GM23338 (cell line): ENCODE results near the gene ICAM5. TPM values are rescaled to one million over a fixed set of nuclear protein-coding genes. Genes with fewer than 3 reads are reported as not detected.
"Not testable (repeated sequence)": the region's sequence is repeated elsewhere in the genome, so short reads cannot be mapped to it uniquely, and the experiment has no call there.

Source experiments
- ATAC-seq: fragments of 200-7000 bp; cut with Tn5 transposase; 3 replicates; pipeline ENCODE4 v1.9.1; 2020
- DNase-seq: peaks from one replicate; pipeline ENCODE4 v3.0.0-alpha.2; 2015; ENCODE audit warnings: low spot score
- H2AFZ ChIP-seq: fragments of 200-600 bp; sonication (generic); 2 replicates; pipeline ENCODE4 v1.8.0; 2016; ENCODE audit warnings: antibody characterized with exemption, mild to moderate bottlenecking, moderate library complexity
- H3F3A ChIP-seq: fragments of 200-600 bp; sonication (generic); replicated peaks from 2 replicates; pipeline ENCODE4 v1.8.0; 2017; ENCODE audit warnings: antibody characterized with exemption, mixed run types, low read depth
- H3K27ac ChIP-seq: fragments of 200-600 bp; sonication (generic); 2 replicates; pipeline ENCODE4 v1.6.1; 2016; ENCODE audit warnings: low read depth
- H3K27me3 ChIP-seq: fragments of 200-600 bp; sonication (generic); 2 replicates; pipeline ENCODE4 v1.8.0; 2016; ENCODE audit warnings: mild to moderate bottlenecking, mixed run types, moderate library complexity; ENCODE audit not compliant: insufficient read depth
- H3K36me3 ChIP-seq: fragments of 200-600 bp; sonication (generic); 2 replicates; pipeline ENCODE4 v1.8.0; 2016; ENCODE audit warnings: mild to moderate bottlenecking; ENCODE audit not compliant: insufficient read depth
- H3K4me1 ChIP-seq: fragments of 200-600 bp; sonication (generic); 2 replicates; pipeline ENCODE4 v1.8.0; 2016; ENCODE audit warnings: mild to moderate bottlenecking, moderate library complexity; ENCODE audit not compliant: insufficient read depth
- H3K4me2 ChIP-seq: fragments of 200-600 bp; sonication (generic); 2 replicates; pipeline ENCODE4 v1.7.1; 2017; ENCODE audit warnings: mixed run types
- H3K4me3 ChIP-seq: fragments of 200-600 bp; sonication (generic); 2 replicates; pipeline ENCODE4 v1.6.1; 2016; ENCODE audit warnings: mixed run types
- H3K79me2 ChIP-seq: fragments of 200-600 bp; sonication (generic); replicated peaks from 2 replicates; pipeline ENCODE4 v1.8.0; 2017; ENCODE audit warnings: mild to moderate bottlenecking; ENCODE audit not compliant: insufficient read depth
- H3K9me2 ChIP-seq: fragments of 200-600 bp; sonication (generic); 2 replicates; pipeline ENCODE4 v1.8.0; 2017; ENCODE audit not compliant: insufficient read depth
- H4K20me1 ChIP-seq: fragments of 200-600 bp; sonication (generic); replicated peaks from 2 replicates; pipeline ENCODE4 v1.8.0; 2017; ENCODE audit warnings: mild to moderate bottlenecking; ENCODE audit not compliant: insufficient read depth
- H3K27ac Mint-ChIP-seq: 2 replicates; pipeline ENCODE4 v1.8.0; 2020; ENCODE audit warnings: inconsistent platforms, mild to moderate bottlenecking, moderate library complexity, mixed read lengths
- H3K27me3 Mint-ChIP-seq: 3 replicates; pipeline ENCODE4 v1.8.0; 2022; ENCODE audit warnings: low read depth, mild to moderate bottlenecking, moderate library complexity, mixed read lengths, inconsistent platforms; ENCODE audit not compliant: insufficient read depth, poor library complexity
- H3K36me3 Mint-ChIP-seq: 3 replicates; pipeline ENCODE4 v1.8.0; 2021; ENCODE audit warnings: low read depth, mild to moderate bottlenecking, inconsistent platforms, moderate library complexity, mixed read lengths
- H3K4me1 Mint-ChIP-seq: 3 replicates; pipeline ENCODE4 v1.8.0; 2020; ENCODE audit warnings: mild to moderate bottlenecking, inconsistent platforms, mixed read lengths
- H3K4me3 Mint-ChIP-seq: 3 replicates; pipeline ENCODE4 v1.8.0; 2021; ENCODE audit warnings: moderate library complexity, mild to moderate bottlenecking, inconsistent platforms, mixed read lengths
- H3K9me3 Mint-ChIP-seq: 3 replicates; pipeline ENCODE4 v1.8.0; 2020; ENCODE audit warnings: moderate library complexity, mild to moderate bottlenecking, inconsistent platforms, mixed read lengths
- CREB1 ChIP-seq: fragments of 250-450 bp; sonication (Bioruptor Pico); IDR thresholded peaks from 2 replicates; pipeline ENCODE4 v1.5.0; 2020; ENCODE audit warnings: low read depth, mild to moderate bottlenecking, moderate library complexity
- CTCF ChIP-seq, 2 experiments: fragments of 200-600 bp in 1 of 2; sonication (generic) in 1 of 2; conservative IDR thresholded peaks; 2 replicates each; pipeline versions ENCODE4 v1.5.1 to v1.6.1; 2016 to 2017; ENCODE audit warnings: antibody characterized with exemption in 2 of 2, low read depth in 2 of 2, mild to moderate bottlenecking in 2 of 2, moderate library complexity in 1 of 2
- ETS1 ChIP-seq: IDR thresholded peaks from 2 replicates; pipeline ENCODE4 v1.6.1; 2016; ENCODE audit warnings: antibody characterized with exemption
- EZH2phosphoT487 ChIP-seq: fragments of 200-600 bp; sonication (generic); IDR thresholded peaks from one replicate; pipeline ENCODE4 v1.8.1; 2018; ENCODE audit warnings: antibody characterized with exemption; ENCODE audit not compliant: unreplicated experiment
- JUNB ChIP-seq: IDR thresholded peaks from one replicate; pipeline ENCODE4 v1.6.1; 2016; ENCODE audit warnings: antibody characterized with exemption; ENCODE audit not compliant: unreplicated experiment
- NANOG ChIP-seq: IDR thresholded peaks from 2 replicates; pipeline ENCODE4 v1.6.1; 2016; ENCODE audit warnings: antibody characterized with exemption, borderline replicate concordance
- ZNF114 ChIP-seq: fragments of 250-450 bp; sonication (Bioruptor Pico); IDR thresholded peaks from 2 replicates; pipeline ENCODE4 v1.5.0; 2020; ENCODE audit warnings: mild to moderate bottlenecking, moderate library complexity
- ZNF331 ChIP-seq: fragments of 250-450 bp; sonication (Bioruptor Pico); IDR thresholded peaks from 2 replicates; pipeline ENCODE4 v1.5.0; 2020; ENCODE audit warnings: low read depth, mild to moderate bottlenecking, moderate library complexity
- polyA plus RNA-seq: library from polyadenylated mRNA; unstranded; fragments of >200 nt; fragmentation: Nextera tagmentation; extraction: Ambion mirVana; gene quantifications from 2 replicates; pipeline ENCODE4 v1.2.1, GENCODE V29; 2016
- total RNA-seq: library from RNA; depleted of rRNA; stranded (reverse); fragments of >200 nt; shearing (Covaris generic); gene quantifications from 2 replicates; pipeline ENCODE4 v1.2.3, GENCODE V29; 2014

The ICAM5 gene
- total and polyA plus RNA-seq, 2 experiments from 2014 or later, result 0.47 to 4.6 TPM

- H3K4me1 Mint-ChIP-seq, result 0 out of 3 replicates have a peak, but pooled peaks cover 4% of the 10 kb centered on the region
- no peak overlapping the region for H3K4me3 Mint-ChIP-seq
- no peaks in the 10 kb centered on the region for H3K79me2 ChIP-seq
- no peaks in the 10 kb centered on the region for H3K4me1 ChIP-seq
- TF ChIP-seq ZNF331 (no peak), JUNB (no peak), EZH2phosphoT487 (no peak), NANOG (no peak), ETS1 (no peak), CREB1 (CRISPR knock-in tag) (no peak), CTCF (conservative IDR thresholded peaks at IDR 0.05; ENCODE audit: low read depth in 2 of 2) (no peak), ZNF114 (no peak)
- DNase-seq (no peak), ATAC-seq (no peak)
- no peaks in the 10 kb centered on the region for H3K36me3 ChIP-seq
- H2AFZ ChIP-seq, result no peak overlapping the region
- peaks cover 7% of the 10 kb centered on the region; the same call in 2 of the 3 replicates for H3K36me3 Mint-ChIP-seq
- H3K4me3 ChIP-seq, result no peak overlapping the region
- H3K27ac ChIP-seq, result no peak overlapping the region
- H4K20me1 ChIP-seq, result peaks cover 6% of the 10 kb centered on the region; the same call in 1 of the 2 replicates
- no peak overlapping the region for H3K4me2 ChIP-seq
- H3K27me3 ChIP-seq, result no peaks in the 10 kb centered on the region
- no peaks in the 10 kb centered on the region for H3F3A ChIP-seq
- H3K9me3 Mint-ChIP-seq, result no peaks in the 10 kb centered on the region
- H3K9me2 ChIP-seq, result no peaks in the 10 kb centered on the region
- H3K27ac Mint-ChIP-seq, result no peak overlapping the region
- H3K27me3 Mint-ChIP-seq, result peaks cover 2% of the 10 kb centered on the region
These were observed 9.9 kb upstream of the ICAM5 start for GRCh38 chr19:10279737-10280442.

GRCh38 chr19:10282043-10282442 lies 7.7 kb upstream of the ICAM5 start:
- not testable (repeated sequence) for H3K27ac Mint-ChIP-seq, H3K4me2 ChIP-seq

More at GRCh38 chr19:10282043-10282442, 7.7 kb upstream of the ICAM5 start:
- peaks cover 12% of the 10 kb centered on the region for H3K27me3 ChIP-seq
- not testable (repeated sequence) for H3F3A ChIP-seq, H3K4me3 Mint-ChIP-seq, H3K4me1 Mint-ChIP-seq, H2AFZ ChIP-seq, H3K27ac ChIP-seq, H3K9me3 Mint-ChIP-seq, H3K79me2 ChIP-seq, H4K20me1 ChIP-seq, H3K4me1 ChIP-seq, DNase-seq, H3K9me2 ChIP-seq, H3K4me3 ChIP-seq, ATAC-seq, H3K36me3 Mint-ChIP-seq, H3K36me3 ChIP-seq
- H3K27me3 Mint-ChIP-seq, result peaks cover 10% of the 10 kb centered on the region
